WTC11 (cell line): ENCODE data around the gene GRID2.

Experiments
- ATF6 ChIP-seq: sonication (generic); formaldehyde crosslinking; IDR thresholded peaks from 2 replicates; pipeline ENCODE4 v1.8.1; 2023; ENCODE audit warnings: mild to moderate bottlenecking, missing genetic modification reagents
- CBFB ChIP-seq: sonication (generic); formaldehyde crosslinking; IDR thresholded peaks from 2 replicates; pipeline ENCODE4 v1.8.1; 2022; ENCODE audit warnings: mild to moderate bottlenecking, low read depth, missing genetic modification reagents
- ERG ChIP-seq: fragments of 250-450 bp; sonication (Bioruptor Pico); IDR thresholded peaks from 2 replicates; pipeline ENCODE4 v1.8.0; 2021; ENCODE audit warnings: mild to moderate bottlenecking
- ESRRA ChIP-seq: sonication (generic); formaldehyde crosslinking; IDR thresholded peaks from 2 replicates; pipeline ENCODE4 v1.8.1; 2022; ENCODE audit warnings: mild to moderate bottlenecking, missing genetic modification reagents, borderline replicate concordance
- IRF2 ChIP-seq: sonication (generic); formaldehyde crosslinking; IDR thresholded peaks from 2 replicates; pipeline ENCODE4 v1.8.0; 2022; ENCODE audit warnings: low read depth, missing genetic modification reagents, borderline replicate concordance
- JUN ChIP-seq: sonication (generic); formaldehyde crosslinking; IDR thresholded peaks from 2 replicates; pipeline ENCODE4 v1.8.0; 2023; ENCODE audit warnings: mild to moderate bottlenecking, missing genetic modification reagents
- SMAD4 ChIP-seq: sonication (generic); formaldehyde crosslinking; IDR thresholded peaks from 2 replicates; pipeline ENCODE4 v1.8.0; 2022; ENCODE audit warnings: mild to moderate bottlenecking, missing genetic modification reagents
- ZNF263 ChIP-seq: sonication (generic); formaldehyde crosslinking; IDR thresholded peaks from 2 replicates; pipeline ENCODE4 v1.8.1; 2022; ENCODE audit warnings: low read depth, mild to moderate bottlenecking, moderate library complexity, missing genetic modification reagents
- ZNF317 ChIP-seq: sonication (generic); formaldehyde crosslinking; IDR thresholded peaks from 2 replicates; pipeline ENCODE4 v1.8.1; 2023; ENCODE audit warnings: low read depth, mild to moderate bottlenecking, moderate library complexity, missing genetic modification reagents, borderline replicate concordance
- ZNF671 ChIP-seq: fragments of 250-450 bp; sonication (Bioruptor Pico); IDR thresholded peaks from 2 replicates; pipeline ENCODE4 v1.8.0; 2021; ENCODE audit warnings: mild to moderate bottlenecking
- TF ChIP-seq, protein P1 (sequence below): sonication (generic); formaldehyde crosslinking; IDR thresholded peaks from 2 replicates; pipeline ENCODE4 v1.8.0; 2022; ENCODE audit warnings: mild to moderate bottlenecking, missing genetic modification reagents
- TF ChIP-seq, protein P2 (sequence below): fragments of 200-600 bp; IDR thresholded peaks from 2 replicates; pipeline ENCODE4 v1.8.0; 2022; ENCODE audit warnings: antibody characterized with exemption
- TF ChIP-seq, protein P3 (sequence below): sonication (generic); formaldehyde crosslinking; IDR thresholded peaks from 2 replicates; pipeline ENCODE4 v1.8.0; 2022; ENCODE audit warnings: mild to moderate bottlenecking, missing genetic modification reagents
- TF ChIP-seq, protein P4 (sequence below): sonication (generic); formaldehyde crosslinking; IDR thresholded peaks from 2 replicates; pipeline ENCODE4 v1.8.1; 2022; ENCODE audit warnings: low read depth, mild to moderate bottlenecking, moderate library complexity, missing genetic modification reagents, borderline replicate concordance

- no peak for TF ChIP-seq SMAD4 (CRISPR knock-in tag)
- TF ChIP-seq, protein P1, sequence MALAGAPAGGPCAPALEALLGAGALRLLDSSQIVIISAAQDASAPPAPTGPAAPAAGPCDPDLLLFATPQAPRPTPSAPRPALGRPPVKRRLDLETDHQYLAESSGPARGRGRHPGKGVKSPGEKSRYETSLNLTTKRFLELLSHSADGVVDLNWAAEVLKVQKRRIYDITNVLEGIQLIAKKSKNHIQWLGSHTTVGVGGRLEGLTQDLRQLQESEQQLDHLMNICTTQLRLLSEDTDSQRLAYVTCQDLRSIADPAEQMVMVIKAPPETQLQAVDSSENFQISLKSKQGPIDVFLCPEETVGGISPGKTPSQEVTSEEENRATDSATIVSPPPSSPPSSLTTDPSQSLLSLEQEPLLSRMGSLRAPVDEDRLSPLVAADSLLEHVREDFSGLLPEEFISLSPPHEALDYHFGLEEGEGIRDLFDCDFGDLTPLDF (CRISPR knock-in tag) = no peak
- no peak for TF ChIP-seq ESRRA (CRISPR knock-in tag)
- no peak for TF ChIP-seq CBFB (CRISPR knock-in tag)
- TF ChIP-seq, protein P2, sequence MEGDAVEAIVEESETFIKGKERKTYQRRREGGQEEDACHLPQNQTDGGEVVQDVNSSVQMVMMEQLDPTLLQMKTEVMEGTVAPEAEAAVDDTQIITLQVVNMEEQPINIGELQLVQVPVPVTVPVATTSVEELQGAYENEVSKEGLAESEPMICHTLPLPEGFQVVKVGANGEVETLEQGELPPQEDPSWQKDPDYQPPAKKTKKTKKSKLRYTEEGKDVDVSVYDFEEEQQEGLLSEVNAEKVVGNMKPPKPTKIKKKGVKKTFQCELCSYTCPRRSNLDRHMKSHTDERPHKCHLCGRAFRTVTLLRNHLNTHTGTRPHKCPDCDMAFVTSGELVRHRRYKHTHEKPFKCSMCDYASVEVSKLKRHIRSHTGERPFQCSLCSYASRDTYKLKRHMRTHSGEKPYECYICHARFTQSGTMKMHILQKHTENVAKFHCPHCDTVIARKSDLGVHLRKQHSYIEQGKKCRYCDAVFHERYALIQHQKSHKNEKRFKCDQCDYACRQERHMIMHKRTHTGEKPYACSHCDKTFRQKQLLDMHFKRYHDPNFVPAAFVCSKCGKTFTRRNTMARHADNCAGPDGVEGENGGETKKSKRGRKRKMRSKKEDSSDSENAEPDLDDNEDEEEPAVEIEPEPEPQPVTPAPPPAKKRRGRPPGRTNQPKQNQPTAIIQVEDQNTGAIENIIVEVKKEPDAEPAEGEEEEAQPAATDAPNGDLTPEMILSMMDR = no peak
- TF ChIP-seq, protein P3, sequence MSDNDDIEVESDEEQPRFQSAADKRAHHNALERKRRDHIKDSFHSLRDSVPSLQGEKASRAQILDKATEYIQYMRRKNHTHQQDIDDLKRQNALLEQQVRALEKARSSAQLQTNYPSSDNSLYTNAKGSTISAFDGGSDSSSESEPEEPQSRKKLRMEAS (CRISPR knock-in tag) = no peak
- TF ChIP-seq ZNF317 (CRISPR knock-in tag) = no peak
- no peak for TF ChIP-seq ATF6 (CRISPR knock-in tag)
- TF ChIP-seq ZNF263 = no peak
- no peak for TF ChIP-seq ERG
- TF ChIP-seq ZNF671 = no peak
- no peak for TF ChIP-seq IRF2 (CRISPR knock-in tag)
- TF ChIP-seq, protein P4, sequence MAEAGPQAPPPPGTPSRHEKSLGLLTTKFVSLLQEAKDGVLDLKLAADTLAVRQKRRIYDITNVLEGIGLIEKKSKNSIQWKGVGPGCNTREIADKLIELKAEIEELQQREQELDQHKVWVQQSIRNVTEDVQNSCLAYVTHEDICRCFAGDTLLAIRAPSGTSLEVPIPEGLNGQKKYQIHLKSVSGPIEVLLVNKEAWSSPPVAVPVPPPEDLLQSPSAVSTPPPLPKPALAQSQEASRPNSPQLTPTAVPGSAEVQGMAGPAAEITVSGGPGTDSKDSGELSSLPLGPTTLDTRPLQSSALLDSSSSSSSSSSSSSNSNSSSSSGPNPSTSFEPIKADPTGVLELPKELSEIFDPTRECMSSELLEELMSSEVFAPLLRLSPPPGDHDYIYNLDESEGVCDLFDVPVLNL (CRISPR knock-in tag) = no peak
- TF ChIP-seq JUN (CRISPR knock-in tag) = no peak
These were observed 874.5 kb downstream of the GRID2 start for GRCh38 chr4:93178279-93178678.
